ENCODE measurements around the gene TSFM. TPM values are rescaled to one million over a fixed set of nuclear protein-coding genes. Genes with fewer than 3 reads are reported as not detected.

Gene TSFM
- total RNA-seq, 2 experiments from 2014 or later, result 23.0 to 24.4 TPM

- DNase-seq (peak; percentile 99), ATAC-seq (ENCODE audit: low read depth) (peak; percentile 77)
- no peaks in the 10 kb centered on the region for H3K27me3 Mint-ChIP-seq
- H3K4me1 Mint-ChIP-seq, result peaks cover 40% of the 10 kb centered on the region
- POLR2A ChIA-PET, result interaction anchor here (0.6 to 1.2 kb wide), 5 partner anchors 10 to 272 kb away, joined by 3 to 10 read pairs (median 3); partner anchors contain the start of genes ARHGAP9, EEF1AKMT3 and METTL1
- H3K9me3 Mint-ChIP-seq, result no peaks in the 10 kb centered on the region
- peaks cover 23% of the 10 kb centered on the region for H3K36me3 Mint-ChIP-seq
- peak within 1 kb of the TSS; percentile 93 for H3K4me3 Mint-ChIP-seq
- peak within 1 kb of the TSS; percentile 83 for H3K27ac Mint-ChIP-seq
Observed at GRCh38 chr12:57751788-57752667, 30.6 kb upstream of the TSFM start, which contains the start of gene CDK4. TSS of gene CDK4 (minus strand) at chr12:57752310. CDS start at chr12:57751717, 593 bp downstream.

- no peak for DNase-seq
- peaks cover 41% of the 10 kb centered on the region for H3K4me1 Mint-ChIP-seq
- H3K4me3 Mint-ChIP-seq, result peak overlapping the region; percentile 93
- no peaks in the 10 kb centered on the region for H3K27me3 Mint-ChIP-seq
- no peaks in the 10 kb centered on the region for H3K9me3 Mint-ChIP-seq
- peaks cover 20% of the 10 kb centered on the region for H3K36me3 Mint-ChIP-seq
- POLR2A ChIA-PET, result interaction anchor here (0.7 to 1.2 kb wide), 4 partner anchors 11 to 273 kb away, joined by 3 to 10 read pairs (median 3); partner anchors contain the start of genes ARHGAP9, EEF1AKMT3 and METTL1
- ATAC-seq (ENCODE audit: low read depth), result no peak
- peak overlapping the region; percentile 83 for H3K27ac Mint-ChIP-seq
Observed at GRCh38 chr12:57752668-57753000, 30.0 kb upstream of the TSFM start.

GRCh38 chr12:57753756-57754337 is 28.7 kb upstream of the TSFM start:
- peaks cover 20% of the 10 kb centered on the region for H3K36me3 Mint-ChIP-seq
- H3K9me3 Mint-ChIP-seq, result no peaks in the 10 kb centered on the region
- H3K27me3 Mint-ChIP-seq, result no peaks in the 10 kb centered on the region
- H3K27ac Mint-ChIP-seq, result peak overlapping the region; percentile 85
- peaks cover 41% of the 10 kb centered on the region for H3K4me1 Mint-ChIP-seq
- DNase-seq (no peak), ATAC-seq (ENCODE audit: low read depth) (no peak)
- POLR2A ChIA-PET, result interaction anchor here (0.8 to 1.0 kb wide), 2 partner anchors 9 to 12 kb away, joined by 3 to 4 read pairs; partner anchors contain the start of genes CYP27B1 and TSPAN31
- H3K4me3 Mint-ChIP-seq, result peak overlapping the region; percentile 87

GRCh38 chr12:57754411-57755193 is 28.0 kb upstream of the TSFM start, which contains the start of gene MARCHF9:
TSS of gene MARCHF9 (plus strand) at chr12:57755103. CDS start at chr12:57755529, 426 bp downstream.
- ATAC-seq (ENCODE audit: low read depth) (peak; percentile 49), DNase-seq (peak; percentile 82)
- peak within 1 kb of the TSS; percentile 85 for H3K27ac Mint-ChIP-seq
- peak within 1 kb of the TSS; percentile 87 for H3K4me3 Mint-ChIP-seq
- no peaks in the 10 kb centered on the region for H3K27me3 Mint-ChIP-seq
- POLR2A ChIA-PET, result interaction anchor here (0.8 to 3.1 kb wide), 5 partner anchors 10 to 27 kb away, joined by 3 to 20 read pairs (median 4); partner anchors contain the start of genes CYP27B1 and TSPAN31
- no peaks in the 10 kb centered on the region for H3K9me3 Mint-ChIP-seq
- H3K4me1 Mint-ChIP-seq, result peaks cover 45% of the 10 kb centered on the region
- H3K36me3 Mint-ChIP-seq, result peaks cover 20% of the 10 kb centered on the region

GRCh38 chr12:57755194-57755453 is 27.5 kb upstream of the TSFM start:
- no peak overlapping the region for H3K27ac Mint-ChIP-seq
- peak overlapping the region; percentile 43 for H3K4me3 Mint-ChIP-seq
- POLR2A ChIA-PET, result interaction anchor here (1.4 to 3.1 kb wide), 3 partner anchors 11 to 26 kb away, joined by 4 to 20 read pairs (median 4); partner anchors contain the start of gene CYP27B1
- no peak for DNase-seq
- no peaks in the 10 kb centered on the region for H3K9me3 Mint-ChIP-seq
- no peak for ATAC-seq (ENCODE audit: low read depth)
- peaks cover 20% of the 10 kb centered on the region for H3K36me3 Mint-ChIP-seq
- peaks cover 45% of the 10 kb centered on the region for H3K4me1 Mint-ChIP-seq
- H3K27me3 Mint-ChIP-seq, result no peaks in the 10 kb centered on the region

- H3K36me3 Mint-ChIP-seq, result peaks cover 15% of the 10 kb centered on the region
- no peaks in the 10 kb centered on the region for H3K9me3 Mint-ChIP-seq
- peaks cover 40% of the 10 kb centered on the region for H3K4me1 Mint-ChIP-seq
- H3K27me3 Mint-ChIP-seq, result no peaks in the 10 kb centered on the region
- POLR2A ChIA-PET, result interaction anchor here (0.6 to 3.1 kb wide), 7 partner anchors 10 to 1828 kb away, joined by 3 to 20 read pairs (median 5); partner anchors contain the start of genes CYP27B1, EEF1AKMT3 and METTL1
- peak overlapping the region; percentile 60 for H3K27ac Mint-ChIP-seq
- H3K4me3 Mint-ChIP-seq, result peak overlapping the region; percentile 82
- peak; percentile 67 for DNase-seq
- no peak for ATAC-seq (ENCODE audit: low read depth)
Observed at GRCh38 chr12:57755454-57756372, 26.9 kb upstream of the TSFM start.

- Mint-ChIP-seq H3K4me1 (peaks cover 32% of the 10 kb centered on the region), H3K4me3 (peak overlapping the region; percentile 82), H3K27me3 (no peaks in the 10 kb centered on the region), H3K9me3 (no peaks in the 10 kb centered on the region), H3K27ac (peak overlapping the region; percentile 60), H3K36me3 (peaks cover 6% of the 10 kb centered on the region)
- POLR2A ChIA-PET, result interaction anchor here (0.6 to 3.1 kb wide), 6 partner anchors 9 to 1829 kb away, joined by 3 to 20 read pairs (median 6); partner anchors contain the start of genes CYP27B1, EEF1AKMT3 and METTL1
- ATAC-seq (ENCODE audit: low read depth) (peak; percentile 26), DNase-seq (peak; percentile 76)
Observed at GRCh38 chr12:57756406-57757341, 25.9 kb upstream of the TSFM start.

GRCh38 chr12:57757771-57758170 is 24.8 kb upstream of the TSFM start:
- Mint-ChIP-seq H3K36me3 (peaks cover 3% of the 10 kb centered on the region), H3K4me1 (peaks cover 26% of the 10 kb centered on the region), H3K9me3 (no peaks in the 10 kb centered on the region), H3K27ac (no peak overlapping the region), H3K4me3 (no peak overlapping the region), H3K27me3 (no peaks in the 10 kb centered on the region)
- no peak for DNase-seq
- ATAC-seq (ENCODE audit: low read depth), result no peak
- POLR2A ChIA-PET, result interaction anchor here (3.1 kb wide), 1 partner anchor 8 kb away, joined by 20 read pairs; the partner anchor contains the start of gene CYP27B1

GRCh38 chr12:57758552-57759359 is 23.8 kb upstream of the TSFM start:
- no peak overlapping the region for H3K27ac Mint-ChIP-seq
- H3K4me3 Mint-ChIP-seq, result no peak overlapping the region
- H3K27me3 Mint-ChIP-seq, result no peaks in the 10 kb centered on the region
- no peaks in the 10 kb centered on the region for H3K9me3 Mint-ChIP-seq
- DNase-seq (no peak), ATAC-seq (ENCODE audit: low read depth) (no peak)
- peaks cover 18% of the 10 kb centered on the region for H3K4me1 Mint-ChIP-seq
- POLR2A ChIA-PET, result interaction anchor here (1.5 to 1.7 kb wide), 2 partner anchors 14 to 24 kb away, joined by 3 to 6 read pairs; partner anchors contain the start of genes EEF1AKMT3, METTL1 and TSFM
- peaks cover 5% of the 10 kb centered on the region for H3K36me3 Mint-ChIP-seq

GRCh38 chr12:57759360-57759980 is 23.1 kb upstream of the TSFM start:
- Mint-ChIP-seq H3K27ac (no peak overlapping the region), H3K27me3 (peaks cover 2% of the 10 kb centered on the region), H3K4me1 (peaks cover 15% of the 10 kb centered on the region), H3K36me3 (peaks cover 8% of the 10 kb centered on the region), H3K9me3 (no peaks in the 10 kb centered on the region), H3K4me3 (no peak overlapping the region)
- no peak for DNase-seq
- POLR2A ChIA-PET, result interaction anchor here (0.6 to 1.7 kb wide), 3 partner anchors 13 to 93 kb away, joined by 3 to 6 read pairs (median 3); partner anchors contain the start of genes EEF1AKMT3, METTL1 and TSFM
- ATAC-seq (ENCODE audit: low read depth), result peak; percentile 18
